ENCODE measurements around the gene LILRB4.
"Not testable (repeated sequence)": the region's sequence is repeated elsewhere in the genome, so short reads cannot be mapped to it uniquely, and the experiment has no call there.

The LILRB4 gene

GRCh38 chr19:54674021-54674617 lies 11.3 kb downstream of the LILRB4 start:
- H3K56ac ChIP-seq (ENCODE audit: low read length): no peak overlapping the region
- no peaks in the 10 kb centered on the region for H3K27me3 ChIP-seq (ENCODE audit: insufficient read depth, low read length, poor library complexity)
- H3K27ac ChIP-seq (ENCODE audit: low read depth, low read length): no peak overlapping the region
- peak; percentile 31 for DNase-seq
- H2BK120ac ChIP-seq (ENCODE audit: low read depth, low read length): no peak overlapping the region
- no peak overlapping the region for H3K18ac ChIP-seq (ENCODE audit: low read length)
- no peak overlapping the region for H2BK15ac ChIP-seq (replicated peaks; ENCODE audit: low read depth)
- no CpG with 5 or more reads among the region's 2 CpGs for WGBS (ENCODE audit: extremely low coverage, insufficient coverage, low lambda C conversion rate)
- H2AK5ac ChIP-seq (ENCODE audit: low read length): no peak overlapping the region
- no peak overlapping the region for H3K4me2 ChIP-seq (ENCODE audit: low read length)
- no peak overlapping the region for H3K4ac ChIP-seq (ENCODE audit: low read depth, low read length)
- H3K23ac ChIP-seq (ENCODE audit: low read length): no peak overlapping the region
- no peak overlapping the region for H4K8ac ChIP-seq (ENCODE audit: low read depth, low read length)
- H3K9ac ChIP-seq (ENCODE audit: low read length): no peak overlapping the region
- H4K5ac ChIP-seq (ENCODE audit: low read length): no peak overlapping the region
- H2BK5ac ChIP-seq (ENCODE audit: low read length): no peak overlapping the region
- H3K79me2 ChIP-seq (ENCODE audit: control insufficient read depth, insufficient read depth, low read length): no peaks in the 10 kb centered on the region
- H3K79me1 ChIP-seq (ENCODE audit: low read length): no peaks in the 10 kb centered on the region
- H3K36me3 ChIP-seq (ENCODE audit: control insufficient read depth, insufficient read depth, low read length): no peaks in the 10 kb centered on the region
- no peak overlapping the region for H3K4me3 ChIP-seq (ENCODE audit: low read length)
- H3K4me1 ChIP-seq (ENCODE audit: control insufficient read depth, low read depth, low read length): no peaks in the 10 kb centered on the region

- peak; percentile 42 for DNase-seq
- WGBS (ENCODE audit: extremely low coverage, insufficient coverage, low lambda C conversion rate): no CpG with 5 or more reads among the region's 10 CpGs
These were observed 13.5 kb downstream of the LILRB4 start for GRCh38 chr19:54676210-54676834.

DNA sequence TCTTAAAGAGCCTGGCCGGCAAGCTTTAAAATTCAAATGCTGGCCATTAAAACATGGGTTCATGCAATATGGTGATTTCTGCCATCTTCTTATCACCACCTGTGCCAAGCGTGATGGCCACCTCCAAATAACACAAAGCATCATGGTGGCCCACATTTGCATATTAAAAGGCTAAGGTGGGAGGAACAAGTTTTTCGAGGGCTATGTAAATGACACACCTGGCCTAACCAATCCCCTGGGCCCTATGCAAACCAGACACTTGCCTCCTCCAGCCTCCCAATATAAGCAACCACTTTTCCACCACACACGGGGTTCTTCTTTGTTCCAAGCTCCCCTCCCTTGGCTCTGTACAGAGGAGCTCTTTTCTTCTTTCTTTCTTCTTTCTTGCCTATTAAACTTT lies 14.4 kb downstream of the LILRB4 start:
- Histone ChIP-seq H3K4ac (ENCODE audit: low read depth, low read length) (no peak overlapping the region), H3K18ac (ENCODE audit: low read length) (no peak overlapping the region), H2BK5ac (ENCODE audit: low read length) (no peak overlapping the region), H2BK120ac (ENCODE audit: low read depth, low read length) (no peak overlapping the region), H3K4me3 (ENCODE audit: low read length) (no peak overlapping the region), H3K27ac (ENCODE audit: low read depth, low read length) (no peak overlapping the region), H3K4me2 (ENCODE audit: low read length) (no peak overlapping the region), H3K23ac (ENCODE audit: low read length) (no peak overlapping the region), H2BK15ac (replicated peaks; ENCODE audit: low read depth) (no peak overlapping the region), H4K5ac (ENCODE audit: low read length) (no peak overlapping the region), H3K79me1 (ENCODE audit: low read length) (no peaks in the 10 kb centered on the region), H3K27me3 (ENCODE audit: insufficient read depth, low read length, poor library complexity) (no peaks in the 10 kb centered on the region), H3K9ac (ENCODE audit: low read length) (no peak overlapping the region), H3K4me1 (ENCODE audit: control insufficient read depth, low read depth, low read length) (no peaks in the 10 kb centered on the region), H3K79me2 (ENCODE audit: control insufficient read depth, insufficient read depth, low read length) (no peaks in the 10 kb centered on the region), H3K56ac (ENCODE audit: low read length) (no peak overlapping the region), H3K36me3 (ENCODE audit: control insufficient read depth, insufficient read depth, low read length) (no peaks in the 10 kb centered on the region), H4K8ac (ENCODE audit: low read depth, low read length) (no peak overlapping the region), H2AK5ac (ENCODE audit: low read length) (no peak overlapping the region)
- DNase-seq: no peak
- no CpG with 5 or more reads among the region's 4 CpGs for WGBS (ENCODE audit: extremely low coverage, insufficient coverage, low lambda C conversion rate)

More at GRCh38 chr19:54676210-54676834, 13.5 kb downstream of the LILRB4 start:
- not testable (repeated sequence) for H3K4me3 ChIP-seq (ENCODE audit: low read length); H3K27me3 ChIP-seq (ENCODE audit: insufficient read depth, low read length, poor library complexity); H3K23ac ChIP-seq (ENCODE audit: low read length); H3K4ac ChIP-seq (ENCODE audit: low read depth, low read length); H3K36me3 ChIP-seq (ENCODE audit: control insufficient read depth, insufficient read depth, low read length); H4K8ac ChIP-seq (ENCODE audit: low read depth, low read length); H2BK120ac ChIP-seq (ENCODE audit: low read depth, low read length); H3K79me2 ChIP-seq (ENCODE audit: control insufficient read depth, insufficient read depth, low read length); H3K18ac ChIP-seq (ENCODE audit: low read length); H3K56ac ChIP-seq (ENCODE audit: low read length); H3K9ac ChIP-seq (ENCODE audit: low read length); H2BK5ac ChIP-seq (ENCODE audit: low read length); H2AK5ac ChIP-seq (ENCODE audit: low read length); H4K5ac ChIP-seq (ENCODE audit: low read length); H3K27ac ChIP-seq (ENCODE audit: low read depth, low read length); H3K4me2 ChIP-seq (ENCODE audit: low read length); H3K4me1 ChIP-seq (ENCODE audit: control insufficient read depth, low read depth, low read length); H3K79me1 ChIP-seq (ENCODE audit: low read length); H2BK15ac ChIP-seq (replicated peaks; ENCODE audit: low read depth)

- not testable (repeated sequence) for H3K23ac ChIP-seq (ENCODE audit: low read length); H3K4me3 ChIP-seq (ENCODE audit: low read length); H3K56ac ChIP-seq (ENCODE audit: low read length); H3K4me2 ChIP-seq (ENCODE audit: low read length); H3K4ac ChIP-seq (ENCODE audit: low read depth, low read length); H3K4me1 ChIP-seq (ENCODE audit: control insufficient read depth, low read depth, low read length); H3K27ac ChIP-seq (ENCODE audit: low read depth, low read length); H3K27me3 ChIP-seq (ENCODE audit: insufficient read depth, low read length, poor library complexity); H2BK15ac ChIP-seq (replicated peaks; ENCODE audit: low read depth); H2AK5ac ChIP-seq (ENCODE audit: low read length); H3K79me1 ChIP-seq (ENCODE audit: low read length); H2BK120ac ChIP-seq (ENCODE audit: low read depth, low read length); H2BK5ac ChIP-seq (ENCODE audit: low read length); H3K18ac ChIP-seq (ENCODE audit: low read length); H3K9ac ChIP-seq (ENCODE audit: low read length); DNase-seq; H3K79me2 ChIP-seq (ENCODE audit: control insufficient read depth, insufficient read depth, low read length); H4K5ac ChIP-seq (ENCODE audit: low read length); H3K36me3 ChIP-seq (ENCODE audit: control insufficient read depth, insufficient read depth, low read length); H4K8ac ChIP-seq (ENCODE audit: low read depth, low read length)
- no CpG with 5 or more reads among the region's 12 CpGs for WGBS (ENCODE audit: extremely low coverage, insufficient coverage, low lambda C conversion rate)
These were observed 18.8 kb downstream of the LILRB4 start for GRCh38 chr19:54681596-54681995.

DNA sequence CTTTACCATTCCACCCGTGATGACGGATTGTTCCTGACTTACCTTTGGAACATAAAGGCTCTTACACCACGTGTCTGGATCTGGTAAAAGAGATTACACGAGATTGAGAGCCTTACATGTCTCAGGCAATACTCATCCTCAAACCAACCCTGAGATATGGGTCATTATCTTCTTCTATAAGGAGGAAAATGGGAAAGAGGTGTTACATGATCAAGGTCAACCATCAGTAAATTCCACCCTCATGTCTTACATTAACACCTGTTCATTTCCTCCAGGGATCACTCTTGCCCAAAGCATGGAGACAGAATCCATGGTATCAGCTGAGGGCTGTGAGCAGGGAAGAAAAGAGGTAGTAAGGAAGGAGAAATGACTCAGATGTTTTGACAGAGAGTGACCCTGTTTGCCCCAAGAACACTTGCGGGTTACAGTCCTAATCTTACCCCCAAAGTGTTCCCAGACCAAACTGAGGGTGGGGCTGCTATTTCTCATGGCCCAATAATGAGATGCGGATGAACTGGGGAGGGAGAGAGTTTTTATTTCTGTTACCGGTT lies 19.6 kb downstream of the LILRB4 start:
- Histone ChIP-seq H4K5ac (ENCODE audit: low read length) (no peak overlapping the region), H3K79me1 (ENCODE audit: low read length) (no peaks in the 10 kb centered on the region), H3K18ac (ENCODE audit: low read length) (no peak overlapping the region), H2BK5ac (ENCODE audit: low read length) (no peak overlapping the region), H2BK15ac (replicated peaks; ENCODE audit: low read depth) (no peak overlapping the region), H3K36me3 (ENCODE audit: control insufficient read depth, insufficient read depth, low read length) (no peaks in the 10 kb centered on the region), H3K56ac (ENCODE audit: low read length) (no peak overlapping the region), H3K9ac (ENCODE audit: low read length) (no peak overlapping the region), H3K4me2 (ENCODE audit: low read length) (no peak overlapping the region), H3K4me1 (ENCODE audit: control insufficient read depth, low read depth, low read length) (no peaks in the 10 kb centered on the region), H3K4me3 (ENCODE audit: low read length) (peak overlapping the region; percentile 17), H3K27ac (ENCODE audit: low read depth, low read length) (no peak overlapping the region), H2AK5ac (ENCODE audit: low read length) (no peak overlapping the region), H3K4ac (ENCODE audit: low read depth, low read length) (no peak overlapping the region), H3K27me3 (ENCODE audit: insufficient read depth, low read length, poor library complexity) (no peaks in the 10 kb centered on the region), H2BK120ac (ENCODE audit: low read depth, low read length) (no peak overlapping the region), H3K23ac (ENCODE audit: low read length) (no peak overlapping the region), H3K79me2 (ENCODE audit: control insufficient read depth, insufficient read depth, low read length) (no peaks in the 10 kb centered on the region), H4K8ac (ENCODE audit: low read depth, low read length) (no peak overlapping the region)
- no peak for DNase-seq
- no CpG with 5 or more reads among the region's 7 CpGs for WGBS (ENCODE audit: extremely low coverage, insufficient coverage, low lambda C conversion rate)
